ENCODE results near the gene EBP. TPM values are rescaled to one million over a fixed set of nuclear protein-coding genes. Genes with fewer than 3 reads are reported as not detected.

EBP gene
- total and polyA plus RNA-seq, 9 of the 15 experiments (the other 6 are each of a cell fraction or from before 2014, with no cell fraction given): 228 to 987 (median 274) TPM

GRCh38 chrX:48521353-48522243, at the start of gene EBP (continued):
- TF ChIP-seq ZBTB26 (CRISPR knock-in tag; IDR thresholded peaks at IDR 0.05) (no peak), SP2 (IDR thresholded peaks at IDR 0.05; ENCODE audit: extremely low read depth, low read depth, low read length, poor library complexity, severe bottlenecking) (peak; percentile 41), NBN (IDR thresholded peaks at IDR 0.05; ENCODE audit: low read depth) (0 out of 2 replicates have a peak, but pooled peaks have one; percentile 24), MYBL2 (IDR thresholded peaks at IDR 0.05; ENCODE audit: low read depth) (0 out of 2 replicates have a peak, but pooled peaks have one; percentile 17), MYBL2 (CRISPR knock-in tag; IDR thresholded peaks at IDR 0.05; ENCODE audit: borderline replicate concordance) (no peak), CBFA2T2 (conservative IDR thresholded peaks at IDR 0.05) (no peak), WHSC1 (IDR thresholded peaks at IDR 0.05; ENCODE audit: low read length) (no peak), POLR2B (IDR thresholded peaks at IDR 0.05; ENCODE audit: low read depth, partially characterized antibody) (peak; percentile 43), POLR2AphosphoS5 (IDR thresholded peaks at IDR 0.05; ENCODE audit: control insufficient read depth, insufficient read depth, low read depth, low read length) (no peak; the same call in 1 of the 2 replicates), ZNF699 (CRISPR knock-in tag; IDR thresholded peaks at IDR 0.05; ENCODE audit: insufficient replicate concordance) (no peak), SMARCE1 (IDR thresholded peaks at IDR 0.05) (peak; percentile 43; the same call in 1 of the 2 replicates), DLX4 (CRISPR knock-in tag; IDR thresholded peaks at IDR 0.05) (no peak), NCOA1 (IDR thresholded peaks at IDR 0.05; ENCODE audit: low read depth) (no peak), IRF9 (tag; IDR thresholded peaks at IDR 0.05) (no peak), SIN3A (IDR thresholded peaks at IDR 0.05; ENCODE audit: borderline replicate concordance in 2 of 2, control insufficient read depth in 1 of 2, low read depth in 2 of 2, low read length in 2 of 2) (no peak; a peak in 1 of 4 replicates), ZNF133 (CRISPR knock-in tag; IDR thresholded peaks at IDR 0.05) (no peak), HDAC1 (IDR thresholded peaks at IDR 0.05) (no peak)
